Spleen (tissue), 11 donors: Measurements from ENCODE around the gene SSTR3. TPM values are rescaled to one million over a fixed set of nuclear protein-coding genes. Genes with fewer than 3 reads are reported as not detected.

ENCODE experiments used
- DNase-seq: peaks from one replicate; pipeline ENCODE4 v3.0.0-alpha.2; 2020
- H3K27ac ChIP-seq, 8 donors: fragments of 200-600 bp; sonication (generic) in 7 of 8; 1 replicate in 4 of 8; 2 replicates in 4 of 8; pipeline versions ENCODE4 v1.5.0 to v1.8.0; 2016 to 2021; ENCODE audit warnings: inconsistent platforms in 4 of 8, mild to moderate bottlenecking in 4 of 8, moderate library complexity in 1 of 8
- H3K27me3 ChIP-seq, 7 donors: fragments of 200-600 bp; sonication (generic) in 6 of 7; replicated peaks in 1 of 7; 1 replicate in 4 of 7; 2 replicates in 3 of 7; pipeline versions ENCODE4 v1.5.0 to v1.8.0; 2016 to 2021; ENCODE audit warnings: inconsistent platforms in 3 of 7, mild to moderate bottlenecking in 1 of 7
- H3K36me3 ChIP-seq, 6 donors: fragments of 200-600 bp; sonication (generic) in 5 of 6; 1 replicate in 4 of 6; 2 replicates in 2 of 6; pipeline versions ENCODE4 v1.5.0 to v1.8.0; 2016 to 2021; ENCODE audit warnings: inconsistent platforms in 2 of 6
- H3K4me1 ChIP-seq, 6 donors: fragments of 200-600 bp; sonication (generic) in 5 of 6; 1 replicate in 3 of 6; 2 replicates in 3 of 6; pipeline versions ENCODE4 v1.5.0 to v1.8.0; 2016 to 2021; ENCODE audit warnings: inconsistent platforms in 3 of 6
- H3K4me3 ChIP-seq, 8 donors: fragments of 200-600 bp; sonication (generic) in 7 of 8; 1 replicate in 4 of 8; 2 replicates in 4 of 8; pipeline versions ENCODE4 v1.5.0 to v1.8.0; 2016 to 2021; ENCODE audit warnings: inconsistent platforms in 4 of 8, mild to moderate bottlenecking in 4 of 8, moderate library complexity in 2 of 8
- H3K9me3 ChIP-seq, 8 donors: fragments of 200-600 bp; sonication (generic) in 7 of 8; 1 replicate in 4 of 8; 2 replicates in 4 of 8; pipeline versions ENCODE4 v1.5.0 to v1.8.0; 2016 to 2021; ENCODE audit warnings: inconsistent platforms in 4 of 8
- CTCF ChIP-seq, 11 experiments: fragments of 200-600 bp in 7 of 11; fragments of 450-650 bp in 4 of 11; sonication (generic) in 4 of 11; IDR thresholded peaks in 8 of 11; conservative IDR thresholded peaks in 3 of 11; 1 replicate in 7 of 11; 2 replicates in 4 of 11; pipeline versions ENCODE4 v1.4.0 to v1.8.0; 2016 to 2021; ENCODE audit warnings: antibody characterized with exemption in 11 of 11, inconsistent platforms in 4 of 11, mild to moderate bottlenecking in 1 of 11
- POLR2A ChIP-seq, 3 donors: fragments of 450-650 bp; IDR thresholded peaks; one replicate each; pipeline ENCODE4 v1.5.1; 2017; ENCODE audit warnings: antibody characterized with exemption in 3 of 3, mild to moderate bottlenecking in 1 of 3
- POLR2AphosphoS5 ChIP-seq, 3 donors: sonication (generic); formaldehyde crosslinking; IDR thresholded peaks; one replicate each; pipeline ENCODE4 v1.5.1; 2017; ENCODE audit warnings: antibody characterized with exemption in 3 of 3
- WGBS, 5 donors: extraction: QIAGEN DNeasy Blood & Tissue Kit in 3 of 5; methylation state at CpG; one replicate each; pipeline versions ENCODE4 v1.1.5 to v1.1.7; 2013 to 2018; 5-methylcytosine and 5-hydroxymethylcytosine counted together
- intact Hi-C: fragments of 100-400 bp; cut with DNase I; formaldehyde crosslinking; loops from one replicate; pipeline ENCODE4 v1.15.0; 2023; ENCODE audit warnings: low total_unique reads
- polyA plus RNA-seq, 3 donors: library from polyadenylated mRNA; stranded (reverse); fragments of 200-250 nt; gene quantifications; one replicate each; pipeline ENCODE4 v1.2.1, GENCODE V29; 2013
- total RNA-seq, 7 donors: library from RNA; depleted of rRNA in 3 of 7; stranded (reverse); fragments of >200 nt in 3 of 7; fragmentation: NEBNext Ultra II Directional in 4 of 7; extraction: Animal tissue kit (Norgen Biotek cat#: 25700) in 4 of 7; gene quantifications; one replicate each; pipeline versions ENCODE4 v1.1.0 to v1.2.1, GENCODE V29; 2016 to 2021
- donor health status: healthy with polysubstance abuse.
- donor health status: DM: no; HTN: no; CAD: no; lungs with moderate emphysema.
- donor health status: DM: no; HTN: no; CAD: no.
- donor health status: Bipolar disorder and iron deficiency.
- donor health status: healthy.
- donor health status: DM: no; HTN: no; CAD: no.
- donor health status: DM: yes; HTN: yes; CAD: no.

The SSTR3 gene
- total and polyA plus RNA-seq, 10 donors = 0.56 to 2.0 (median 1.1) TPM

GRCh38 chr22:37157516-37158285 lies 54.6 kb downstream of the SSTR3 start:
- peaks cover 0 to 33% (median 13%) of the 10 kb centered on the region in 6 donors for H3K4me1 ChIP-seq
- H3K9me3 ChIP-seq = peaks cover 0 to 7% (median 6%) of the 10 kb centered on the region in 8 donors
- no peak overlapping the region for H3K4me3 ChIP-seq
- no peaks in the 10 kb centered on the region for H3K27me3 ChIP-seq
- peak overlapping the region in 3 of 8 donors; percentile 50 to 63 (median 50) for H3K27ac ChIP-seq
- TF ChIP-seq POLR2A (IDR thresholded peaks at IDR 0.05) = no peak
- no peak for TF ChIP-seq CTCF (IDR thresholded peaks at IDR 0.05 in 8 of 11, conservative IDR thresholded peaks at IDR 0.05 in 3 of 11)
- TF ChIP-seq POLR2AphosphoS5 (IDR thresholded peaks at IDR 0.05) = no peak
- DNase-seq = peak; percentile 37
- intact Hi-C loops = no loop called here
- no peaks in the 10 kb centered on the region for H3K36me3 ChIP-seq
- WGBS, 5 donors = 81 to 92% (median 86%) methylated on average over 13 of the region's 13 CpGs

DNA sequence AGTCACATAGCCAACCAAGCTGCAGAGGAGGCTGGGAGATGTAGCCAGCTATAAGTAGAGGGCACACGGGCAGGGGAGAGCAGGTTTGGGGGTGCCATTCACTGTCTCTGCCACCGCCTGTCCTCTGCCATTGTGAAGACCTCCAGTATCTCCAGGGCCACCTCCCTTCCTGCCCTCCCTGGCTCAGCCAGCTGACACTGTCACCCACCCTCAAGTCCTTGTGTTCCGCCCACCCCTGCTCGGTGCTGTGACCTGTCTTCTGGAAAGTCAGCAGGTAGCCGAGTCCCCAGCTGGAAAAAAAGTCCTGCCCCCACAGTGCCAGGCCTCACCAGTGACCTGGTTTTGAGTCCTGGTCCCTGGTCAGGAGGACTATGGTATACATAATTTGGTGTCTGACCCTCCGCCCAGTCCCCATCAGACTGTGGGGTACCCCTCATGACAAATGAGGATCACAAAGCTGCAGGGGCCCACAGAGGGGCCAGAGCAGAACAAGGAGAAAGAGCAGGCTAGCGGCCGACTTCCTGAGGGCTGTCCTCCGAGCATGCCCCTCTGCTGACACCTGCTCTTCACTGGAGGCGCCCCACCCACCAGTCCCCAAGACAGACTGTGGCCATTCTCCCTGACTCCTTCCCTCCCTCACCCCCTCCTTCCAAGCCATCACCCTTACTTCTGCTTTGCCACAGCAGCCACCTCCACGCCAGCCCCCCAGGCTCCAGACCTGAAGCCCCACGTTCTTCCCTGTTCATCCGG lies 55.4 kb downstream of the SSTR3 start:
- intact Hi-C loops = no loop called here
- TF ChIP-seq CTCF (IDR thresholded peaks at IDR 0.05 in 8 of 11, conservative IDR thresholded peaks at IDR 0.05 in 3 of 11) = no peak
- no peak for TF ChIP-seq POLR2A (IDR thresholded peaks at IDR 0.05)
- no peak for TF ChIP-seq POLR2AphosphoS5 (IDR thresholded peaks at IDR 0.05)
- peaks cover 0 to 7% (median 6%) of the 10 kb centered on the region in 8 donors for H3K9me3 ChIP-seq
- H3K4me1 ChIP-seq = peaks cover 0 to 25% (median 5%) of the 10 kb centered on the region in 6 donors
- peak; percentile 69 for DNase-seq
- no peaks in the 10 kb centered on the region for H3K27me3 ChIP-seq
- no peak overlapping the region for H3K4me3 ChIP-seq
- no peaks in the 10 kb centered on the region for H3K36me3 ChIP-seq
- peak overlapping the region in 2 of 8 donors; percentile 10 to 40 for H3K27ac ChIP-seq
- WGBS, 5 donors = 62 to 80% (median 70%) methylated on average over 12 to 13 of the region's 13 CpGs

GRCh38 chr22:37155971-37156370 lies 56.3 kb downstream of the SSTR3 start:
- Histone ChIP-seq H3K4me3 (no peak overlapping the region), H3K27me3 (no peaks in the 10 kb centered on the region), H3K36me3 (no peaks in the 10 kb centered on the region), H3K4me1 (peaks cover 0 to 16% (median 0%) of the 10 kb centered on the region in 6 donors), H3K9me3 (peaks cover 0 to under 1% (median 0%) of the 10 kb centered on the region in 8 donors), H3K27ac (no peak overlapping the region)
- TF ChIP-seq POLR2AphosphoS5 (IDR thresholded peaks at IDR 0.05) (no peak), CTCF (IDR thresholded peaks at IDR 0.05 in 8 of 11, conservative IDR thresholded peaks at IDR 0.05 in 3 of 11) (no peak), POLR2A (IDR thresholded peaks at IDR 0.05) (no peak)
- WGBS, 5 donors = 93 to 97% (median 94%) methylated on average over 8 of the region's 8 CpGs
- DNase-seq = peak; percentile 52
- intact Hi-C loops = no loop called here
